Hematopoietic multipotent progenitor cell treated with erythropoietin and hydrocortisone succinate and interleukin-3 and kit ligand, for 6 days (in vitro differentiated cells): ENCODE data around the gene TXLNB.
"Not testable (repeated sequence)": the region's sequence is repeated elsewhere in the genome, so short reads cannot be mapped to it uniquely, and the experiment has no call there.

Experiments
- DNase-seq: peaks from one replicate; pipeline ENCODE4 v3.0.0-alpha.2; 2015

TXLNB gene

DNA sequence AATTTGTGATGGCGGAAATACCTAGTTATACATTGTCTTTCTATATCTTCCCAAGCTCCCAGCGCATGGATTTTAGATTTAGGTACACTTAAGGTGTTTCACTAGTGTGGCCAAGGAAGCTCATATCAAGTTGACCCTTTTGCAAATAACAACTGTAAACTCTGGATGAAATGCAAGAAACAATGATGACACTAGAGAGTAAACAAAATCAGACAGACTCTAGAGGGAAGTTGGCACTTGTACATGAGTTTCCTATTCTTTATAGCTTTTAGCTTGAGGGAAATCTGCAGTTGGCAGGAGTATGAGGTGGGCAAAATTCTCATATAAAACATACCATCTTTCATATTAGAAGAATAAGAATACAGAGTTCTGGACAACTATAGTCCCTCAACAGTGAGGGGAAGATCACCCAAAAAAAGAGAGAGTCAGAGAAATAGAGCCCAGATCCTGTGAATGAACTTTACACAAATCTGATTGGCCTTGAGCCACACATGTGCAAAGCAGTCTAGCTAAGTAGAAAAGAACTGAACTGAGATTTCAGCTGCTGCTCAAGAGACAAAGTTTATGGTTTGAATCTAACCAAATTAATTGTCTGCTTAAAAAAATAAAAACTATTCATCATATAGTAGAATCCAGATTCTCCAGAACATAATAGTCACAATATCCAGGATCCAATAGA, 26.1 kb downstream of the TXLNB start:
- DNase-seq, result no peak

DNA sequence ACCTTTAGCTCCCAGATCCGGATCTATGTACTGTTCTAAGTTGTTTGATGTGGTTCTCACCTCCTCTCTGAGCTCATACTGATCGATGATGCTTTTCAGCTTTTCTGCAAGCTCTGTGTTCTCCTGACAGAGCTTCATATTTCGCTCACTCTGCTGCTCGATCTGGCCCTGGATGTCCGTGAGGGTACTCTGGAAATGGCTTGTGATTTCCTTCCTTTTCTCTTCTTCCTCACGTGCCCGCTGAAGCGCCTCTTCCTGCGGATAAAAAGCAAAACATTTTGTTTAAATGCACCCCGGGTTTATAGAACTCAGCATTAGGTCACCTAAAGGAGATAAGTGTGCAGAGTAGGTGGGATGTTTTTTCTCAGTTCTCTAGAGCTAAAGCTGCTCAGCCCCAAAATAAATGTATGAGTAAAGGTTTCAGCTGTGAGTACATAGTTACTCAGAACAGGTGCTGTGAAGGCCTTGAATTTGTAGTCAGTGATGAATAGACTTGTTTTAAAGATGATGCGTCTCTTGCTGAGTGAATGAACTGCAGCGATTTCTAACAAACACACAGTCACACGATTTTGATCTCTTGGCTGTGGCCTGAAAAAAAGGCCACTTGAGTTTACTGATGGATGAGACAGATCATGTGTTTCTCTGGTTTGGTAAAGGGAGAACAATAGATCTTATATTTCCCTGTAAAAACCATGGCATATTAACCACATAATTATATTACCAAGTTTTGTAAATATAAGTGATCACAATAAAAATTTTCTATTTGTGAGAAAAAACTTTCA, 29.1 kb downstream of the TXLNB start:
- DNase-seq, result no peak

DNA sequence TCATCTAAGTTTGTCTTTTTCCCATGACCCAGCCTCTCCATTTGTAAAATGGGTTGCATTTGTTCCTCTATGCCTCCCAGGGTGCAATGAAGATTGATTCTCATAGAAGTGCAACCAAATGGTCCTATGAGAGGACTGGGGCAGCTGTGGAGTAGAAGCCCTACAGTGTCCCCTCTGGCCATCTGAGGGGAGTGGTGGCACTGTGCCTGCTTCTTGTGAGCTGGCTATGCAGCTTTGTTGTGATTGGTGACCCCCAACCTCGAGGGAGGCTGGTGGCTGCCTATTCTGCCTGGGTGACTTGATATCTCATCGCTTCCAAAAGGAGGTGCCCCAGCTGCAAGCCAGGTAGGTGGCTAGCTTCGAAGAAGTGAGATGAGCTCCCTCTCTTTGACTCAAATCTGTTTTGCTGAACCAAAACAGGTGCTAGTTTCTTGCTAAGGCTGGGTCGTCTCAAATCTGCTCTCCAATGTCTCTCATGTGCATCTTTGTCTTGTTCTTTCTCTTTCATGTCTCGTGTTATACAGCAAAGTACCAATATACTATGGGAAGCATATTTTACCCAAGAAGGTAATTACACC, 33.9 kb downstream of the TXLNB start:
- DNase-seq, result no peak

- DNase-seq, result no peak
Measured at GRCh38 chr6:139257291-139257690, 34.5 kb downstream of the TXLNB start.

GRCh38 chr6:139256087-139256486, 35.7 kb downstream of the TXLNB start:
- no peak for DNase-seq

DNA sequence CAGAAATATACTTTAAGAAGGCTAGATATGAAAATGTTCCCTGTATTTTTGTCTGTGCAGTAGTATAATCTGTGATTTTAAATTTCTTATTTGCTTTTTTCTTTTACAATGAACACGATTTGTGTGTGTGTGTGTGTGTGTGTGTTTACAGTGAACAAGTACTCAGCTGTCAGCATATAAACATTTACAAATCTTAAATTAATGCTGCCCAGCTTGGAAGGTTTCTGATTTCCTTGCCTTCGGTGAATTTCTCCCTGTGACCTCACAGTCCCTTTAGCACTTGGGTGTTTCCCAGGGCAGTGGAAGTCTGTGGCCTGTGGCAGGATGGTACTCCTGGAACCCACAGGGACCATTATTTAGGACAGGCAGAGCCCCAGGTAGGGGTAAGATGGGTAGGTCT, 37.6 kb downstream of the TXLNB start:
- DNase-seq, result no peak

- no peak for DNase-seq
Measured at GRCh38 chr6:139253656-139254055, 38.1 kb downstream of the TXLNB start.

GRCh38 chr6:139251691-139252390, 40.0 kb downstream of the TXLNB start:
- DNase-seq, result no peak

- no peak for DNase-seq
Measured at GRCh38 chr6:139251045-139251690, 40.6 kb downstream of the TXLNB start.

GRCh38 chr6:139250296-139251044, 41.3 kb downstream of the TXLNB start:
- DNase-seq, result peak; percentile 78

DNA sequence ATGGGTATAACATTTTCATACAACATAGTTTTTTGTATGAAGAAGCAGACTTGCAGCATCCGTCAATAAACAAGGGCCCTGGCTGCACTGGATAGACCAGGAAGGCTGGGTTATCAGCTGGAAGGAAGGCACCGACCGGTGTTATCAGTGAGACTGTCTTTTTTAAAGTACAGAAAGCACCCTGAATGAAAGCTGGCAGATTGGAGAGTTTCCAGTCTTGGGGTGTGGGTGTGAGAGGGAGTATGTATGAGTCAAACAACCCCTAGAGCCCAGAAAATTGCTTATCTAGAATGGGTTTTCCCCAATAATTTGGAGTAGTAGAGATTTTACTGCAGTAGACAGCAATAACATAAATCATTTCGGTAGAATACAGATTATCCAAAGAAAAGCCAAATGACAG, 42.4 kb downstream of the TXLNB start:
- peak; percentile 69 for DNase-seq

DNA sequence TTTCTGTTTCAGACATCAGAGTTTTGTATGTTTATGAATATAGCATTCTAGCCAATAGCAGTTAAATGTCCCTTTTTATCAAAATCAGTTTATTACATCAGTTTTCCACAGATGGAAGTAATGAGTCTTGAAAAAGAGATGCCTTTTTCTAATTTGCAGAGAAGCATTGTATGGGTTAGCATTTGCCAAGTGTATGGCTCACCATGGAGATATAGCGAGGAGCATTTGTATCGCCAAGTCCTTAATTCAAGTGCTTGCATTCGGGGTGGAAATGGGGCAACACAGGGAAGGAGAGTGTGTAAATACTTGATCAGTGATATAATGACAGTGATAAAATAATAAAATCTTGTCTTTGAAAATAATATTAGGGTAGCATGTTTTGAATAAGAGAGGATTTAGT, 42.9 kb downstream of the TXLNB start:
- DNase-seq, result no peak

DNA sequence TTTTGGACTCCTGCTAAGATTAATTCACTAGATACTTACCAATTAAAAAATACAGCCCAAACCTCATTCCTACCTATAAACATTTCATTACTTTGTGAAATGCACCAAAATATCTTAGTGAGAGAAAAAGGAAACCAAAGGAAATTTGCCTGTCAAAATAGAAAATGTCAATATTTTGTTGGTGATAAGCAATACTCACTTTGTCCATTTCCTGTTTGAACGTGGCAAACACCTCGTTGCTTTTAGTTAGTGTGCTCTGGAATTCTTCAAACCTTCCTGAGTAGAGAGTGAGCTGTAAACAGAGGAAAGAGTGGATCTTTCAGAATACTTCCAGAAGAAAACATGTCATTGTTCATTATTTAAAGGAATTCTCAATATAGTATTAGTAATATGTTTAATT, 44.2 kb downstream of the TXLNB start:
- no peak for DNase-seq

- no peak for DNase-seq
Measured at GRCh38 chr6:139243536-139243935, 48.3 kb downstream of the TXLNB start.

DNA sequence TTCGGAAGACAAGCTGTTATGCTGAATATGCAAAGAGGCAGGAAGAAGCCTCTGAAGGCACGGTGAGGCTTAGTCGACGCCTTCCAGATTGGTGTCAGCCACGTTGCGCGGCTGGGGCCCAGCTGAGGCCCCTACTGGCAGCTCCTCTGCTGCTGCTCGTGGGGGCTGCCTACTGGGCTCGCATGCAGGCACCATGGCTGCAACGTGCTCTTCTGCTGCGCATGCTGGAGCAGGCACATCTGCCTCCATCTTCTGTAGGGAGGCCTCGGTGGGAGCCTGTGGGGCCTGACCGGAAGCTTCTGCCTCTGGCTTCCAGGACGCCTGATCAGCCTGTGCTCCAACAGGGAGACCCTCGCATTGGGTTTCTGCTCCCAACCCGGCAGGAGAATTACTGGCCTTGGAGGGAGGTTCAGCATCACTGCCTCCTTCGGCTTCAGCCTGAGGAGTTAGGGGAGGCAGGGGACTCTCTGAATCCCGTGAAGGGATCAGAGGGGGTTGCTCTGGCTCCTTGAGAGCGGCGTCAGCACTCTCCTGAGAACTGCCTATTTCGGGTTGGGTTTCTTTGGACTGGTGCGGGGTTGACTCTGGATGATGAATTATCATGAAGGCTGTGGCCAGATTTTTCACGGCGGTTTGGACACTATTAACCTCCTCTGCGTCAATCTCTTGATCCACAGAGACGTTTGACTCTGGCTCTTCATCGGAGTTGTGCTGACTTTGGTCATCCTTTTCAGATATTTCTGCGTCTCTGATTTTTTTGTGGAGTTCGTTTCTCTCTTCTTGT, 49.1 kb downstream of the TXLNB start:
- DNase-seq, result no peak

GRCh38 chr6:139240161-139241010, 51.4 kb downstream of the TXLNB start:
- DNase-seq, result no peak

GRCh38 chr6:139239064-139239463, 52.7 kb downstream of the TXLNB start:
- DNase-seq, result no peak

GRCh38 chr6:139236105-139236504, 55.7 kb downstream of the TXLNB start:
- DNase-seq, result no peak

DNA sequence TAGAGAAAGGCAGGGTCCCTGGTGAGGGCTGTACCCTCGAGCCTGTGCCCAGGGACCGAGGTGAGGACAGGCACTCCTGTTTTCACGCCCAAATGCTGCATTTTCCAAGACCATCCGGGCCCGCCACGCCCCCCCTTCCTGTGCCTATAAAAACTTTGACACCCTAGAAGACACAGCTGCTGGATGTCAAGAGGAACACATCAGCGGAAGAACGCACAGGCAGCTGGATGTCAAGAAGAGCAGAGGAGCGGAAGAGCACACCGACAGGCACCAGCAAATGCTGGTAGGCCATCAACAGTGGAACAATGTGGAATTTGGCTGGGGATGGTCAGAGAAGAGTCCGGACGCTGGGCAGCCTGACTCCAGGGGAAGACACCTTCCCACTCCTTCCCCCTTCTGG, 56.1 kb downstream of the TXLNB start:
- no peak for DNase-seq

GRCh38 chr6:139234193-139234592, 57.6 kb downstream of the TXLNB start:
- DNase-seq, result not testable (repeated sequence)
